HCT116 (cell line): ENCODE data around the gene GATB.

Source experiments
- CEBPB ChIP-seq: IDR thresholded peaks from 2 replicates; pipeline ENCODE4 v1.6.1; 2012; ENCODE audit warnings: low read depth
- EGR1 ChIP-seq: IDR thresholded peaks from 2 replicates; pipeline ENCODE4 v1.6.1; 2012; ENCODE audit warnings: low read depth
- ELF1 ChIP-seq: IDR thresholded peaks from 2 replicates; pipeline ENCODE4 v1.6.1; 2012; ENCODE audit warnings: low read depth, borderline replicate concordance
- FOSL1 ChIP-seq: IDR thresholded peaks from 2 replicates; pipeline ENCODE4 v1.6.1; 2012; ENCODE audit warnings: low read depth
- POLR2A ChIP-seq: IDR thresholded peaks from 2 replicates; pipeline ENCODE4 v1.7.0; 2011; ENCODE audit warnings: borderline replicate concordance; ENCODE audit not compliant: insufficient read depth, insufficient read length; ENCODE audit errors: extremely low read depth
- POLR2AphosphoS5 ChIP-seq: IDR thresholded peaks from 2 replicates; pipeline ENCODE4 v1.6.1; 2011; ENCODE audit warnings: mild to moderate bottlenecking, low read depth, low read length, moderate library complexity
- SIN3A ChIP-seq: IDR thresholded peaks from 2 replicates; pipeline ENCODE4 v1.6.1; 2012; ENCODE audit warnings: low read depth
- SP1 ChIP-seq: IDR thresholded peaks from 2 replicates; pipeline ENCODE4 v1.6.1; 2012; ENCODE audit warnings: low read depth
- TCF7L2 ChIP-seq: IDR thresholded peaks from 2 replicates; pipeline ENCODE4 v1.7.0; 2011; ENCODE audit warnings: borderline replicate concordance, inconsistent platforms; ENCODE audit not compliant: insufficient read depth, insufficient read length; ENCODE audit errors: extremely low read depth
- YY1 ChIP-seq: IDR thresholded peaks from 2 replicates; pipeline ENCODE4 v1.6.1; 2011; ENCODE audit warnings: low read length, low read depth, moderate library complexity, mild to moderate bottlenecking; ENCODE audit not compliant: insufficient replicate concordance; ENCODE audit errors: extremely low read depth
- ZNF274 ChIP-seq: fragments of 200-500 bp; sonication (Bioruptor generic); IDR thresholded peaks from 2 replicates; pipeline ENCODE4 v1.6.1; 2014; ENCODE audit warnings: mild to moderate bottlenecking, low read depth, low read length, inconsistent platforms
- TF ChIP-seq, protein P1 (sequence below), 3 experiments: fragments of 200-600 bp in 1 of 3; sonication (generic) in 1 of 3; IDR thresholded peaks in 2 of 3; conservative IDR thresholded peaks in 1 of 3; 2 replicates each; pipeline ENCODE4 v1.5.1; 2012 to 2017; ENCODE audit warnings: low read depth in 2 of 3, low read length in 2 of 3, antibody characterized with exemption in 1 of 3, borderline replicate concordance in 1 of 3, control low read depth in 1 of 3, mild to moderate bottlenecking in 1 of 3, mixed read lengths in 1 of 3, mixed run types in 1 of 3, moderate library complexity in 1 of 3; ENCODE audit not compliant: insufficient read depth in 1 of 3
- TF ChIP-seq, protein P2 (sequence below): IDR thresholded peaks from 2 replicates; pipeline ENCODE4 v1.6.1; 2012; ENCODE audit warnings: low read depth
- TF ChIP-seq, protein P3 (sequence below): IDR thresholded peaks from 2 replicates; pipeline ENCODE4 v1.6.1; 2012

DNA sequence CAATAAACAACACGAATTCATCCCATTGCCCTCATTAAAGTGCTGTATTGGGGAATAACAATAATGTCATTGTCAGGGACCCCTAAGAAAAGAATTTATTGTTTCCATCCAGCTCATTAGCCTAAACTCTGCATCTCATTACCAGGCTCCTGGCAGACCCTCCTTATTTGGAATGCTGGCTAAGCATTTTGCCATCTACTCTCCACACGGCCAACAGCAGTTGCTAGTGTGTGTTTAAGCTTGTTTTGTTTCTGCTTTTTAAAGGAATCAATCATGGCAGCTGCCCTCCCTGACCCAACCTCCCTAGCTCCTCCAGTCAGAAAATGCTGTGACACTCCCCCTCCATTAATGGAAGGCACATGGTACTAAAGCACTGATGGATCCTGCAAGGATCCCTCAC, 43.5 kb downstream of the GATB start:
- TF ChIP-seq YY1 (no peak), POLR2A (no peak), EGR1 (no peak), POLR2AphosphoS5 (no peak), ZNF274 (no peak), CEBPB (no peak), ELF1 (no peak), SIN3A (no peak), TCF7L2 (no peak), FOSL1 (no peak), SP1 (no peak)
- TF ChIP-seq, protein P1, sequence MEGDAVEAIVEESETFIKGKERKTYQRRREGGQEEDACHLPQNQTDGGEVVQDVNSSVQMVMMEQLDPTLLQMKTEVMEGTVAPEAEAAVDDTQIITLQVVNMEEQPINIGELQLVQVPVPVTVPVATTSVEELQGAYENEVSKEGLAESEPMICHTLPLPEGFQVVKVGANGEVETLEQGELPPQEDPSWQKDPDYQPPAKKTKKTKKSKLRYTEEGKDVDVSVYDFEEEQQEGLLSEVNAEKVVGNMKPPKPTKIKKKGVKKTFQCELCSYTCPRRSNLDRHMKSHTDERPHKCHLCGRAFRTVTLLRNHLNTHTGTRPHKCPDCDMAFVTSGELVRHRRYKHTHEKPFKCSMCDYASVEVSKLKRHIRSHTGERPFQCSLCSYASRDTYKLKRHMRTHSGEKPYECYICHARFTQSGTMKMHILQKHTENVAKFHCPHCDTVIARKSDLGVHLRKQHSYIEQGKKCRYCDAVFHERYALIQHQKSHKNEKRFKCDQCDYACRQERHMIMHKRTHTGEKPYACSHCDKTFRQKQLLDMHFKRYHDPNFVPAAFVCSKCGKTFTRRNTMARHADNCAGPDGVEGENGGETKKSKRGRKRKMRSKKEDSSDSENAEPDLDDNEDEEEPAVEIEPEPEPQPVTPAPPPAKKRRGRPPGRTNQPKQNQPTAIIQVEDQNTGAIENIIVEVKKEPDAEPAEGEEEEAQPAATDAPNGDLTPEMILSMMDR (IDR thresholded peaks at IDR 0.05 in 2 of 3, conservative IDR thresholded peaks at IDR 0.05 in 1 of 3; ENCODE audit: borderline replicate concordance in 1 of 3, insufficient read depth in 1 of 3, low read depth in 2 of 3, low read length in 2 of 3) = no peak
- TF ChIP-seq, protein P2, sequence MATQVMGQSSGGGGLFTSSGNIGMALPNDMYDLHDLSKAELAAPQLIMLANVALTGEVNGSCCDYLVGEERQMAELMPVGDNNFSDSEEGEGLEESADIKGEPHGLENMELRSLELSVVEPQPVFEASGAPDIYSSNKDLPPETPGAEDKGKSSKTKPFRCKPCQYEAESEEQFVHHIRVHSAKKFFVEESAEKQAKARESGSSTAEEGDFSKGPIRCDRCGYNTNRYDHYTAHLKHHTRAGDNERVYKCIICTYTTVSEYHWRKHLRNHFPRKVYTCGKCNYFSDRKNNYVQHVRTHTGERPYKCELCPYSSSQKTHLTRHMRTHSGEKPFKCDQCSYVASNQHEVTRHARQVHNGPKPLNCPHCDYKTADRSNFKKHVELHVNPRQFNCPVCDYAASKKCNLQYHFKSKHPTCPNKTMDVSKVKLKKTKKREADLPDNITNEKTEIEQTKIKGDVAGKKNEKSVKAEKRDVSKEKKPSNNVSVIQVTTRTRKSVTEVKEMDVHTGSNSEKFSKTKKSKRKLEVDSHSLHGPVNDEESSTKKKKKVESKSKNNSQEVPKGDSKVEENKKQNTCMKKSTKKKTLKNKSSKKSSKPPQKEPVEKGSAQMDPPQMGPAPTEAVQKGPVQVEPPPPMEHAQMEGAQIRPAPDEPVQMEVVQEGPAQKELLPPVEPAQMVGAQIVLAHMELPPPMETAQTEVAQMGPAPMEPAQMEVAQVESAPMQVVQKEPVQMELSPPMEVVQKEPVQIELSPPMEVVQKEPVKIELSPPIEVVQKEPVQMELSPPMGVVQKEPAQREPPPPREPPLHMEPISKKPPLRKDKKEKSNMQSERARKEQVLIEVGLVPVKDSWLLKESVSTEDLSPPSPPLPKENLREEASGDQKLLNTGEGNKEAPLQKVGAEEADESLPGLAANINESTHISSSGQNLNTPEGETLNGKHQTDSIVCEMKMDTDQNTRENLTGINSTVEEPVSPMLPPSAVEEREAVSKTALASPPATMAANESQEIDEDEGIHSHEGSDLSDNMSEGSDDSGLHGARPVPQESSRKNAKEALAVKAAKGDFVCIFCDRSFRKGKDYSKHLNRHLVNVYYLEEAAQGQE = no peak
- TF ChIP-seq, protein P3, sequence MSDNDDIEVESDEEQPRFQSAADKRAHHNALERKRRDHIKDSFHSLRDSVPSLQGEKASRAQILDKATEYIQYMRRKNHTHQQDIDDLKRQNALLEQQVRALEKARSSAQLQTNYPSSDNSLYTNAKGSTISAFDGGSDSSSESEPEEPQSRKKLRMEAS = no peak
